GM23338 (cell line): ENCODE data around the gene EPHB1. TPM values are rescaled to one million over a fixed set of nuclear protein-coding genes. Genes with fewer than 3 reads are reported as not detected.

Source experiments
- ATAC-seq: fragments of 200-7000 bp; cut with Tn5 transposase; 3 replicates; pipeline ENCODE4 v1.9.1; 2020
- DNase-seq: peaks from one replicate; pipeline ENCODE4 v3.0.0-alpha.2; 2015; ENCODE audit warnings: low spot score
- H2AFZ ChIP-seq: fragments of 200-600 bp; sonication (generic); 2 replicates; pipeline ENCODE4 v1.8.0; 2016; ENCODE audit warnings: antibody characterized with exemption, mild to moderate bottlenecking, moderate library complexity
- H3F3A ChIP-seq: fragments of 200-600 bp; sonication (generic); replicated peaks from 2 replicates; pipeline ENCODE4 v1.8.0; 2017; ENCODE audit warnings: antibody characterized with exemption, mixed run types, low read depth
- H3K27ac ChIP-seq: fragments of 200-600 bp; sonication (generic); 2 replicates; pipeline ENCODE4 v1.6.1; 2016; ENCODE audit warnings: low read depth
- H3K27me3 ChIP-seq: fragments of 200-600 bp; sonication (generic); 2 replicates; pipeline ENCODE4 v1.8.0; 2016; ENCODE audit warnings: mild to moderate bottlenecking, mixed run types, moderate library complexity; ENCODE audit not compliant: insufficient read depth
- H3K36me3 ChIP-seq: fragments of 200-600 bp; sonication (generic); 2 replicates; pipeline ENCODE4 v1.8.0; 2016; ENCODE audit warnings: mild to moderate bottlenecking; ENCODE audit not compliant: insufficient read depth
- H3K4me1 ChIP-seq: fragments of 200-600 bp; sonication (generic); 2 replicates; pipeline ENCODE4 v1.8.0; 2016; ENCODE audit warnings: mild to moderate bottlenecking, moderate library complexity; ENCODE audit not compliant: insufficient read depth
- H3K4me2 ChIP-seq: fragments of 200-600 bp; sonication (generic); 2 replicates; pipeline ENCODE4 v1.7.1; 2017; ENCODE audit warnings: mixed run types
- H3K4me3 ChIP-seq: fragments of 200-600 bp; sonication (generic); 2 replicates; pipeline ENCODE4 v1.6.1; 2016; ENCODE audit warnings: mixed run types
- H3K79me2 ChIP-seq: fragments of 200-600 bp; sonication (generic); replicated peaks from 2 replicates; pipeline ENCODE4 v1.8.0; 2017; ENCODE audit warnings: mild to moderate bottlenecking; ENCODE audit not compliant: insufficient read depth
- H3K9me2 ChIP-seq: fragments of 200-600 bp; sonication (generic); 2 replicates; pipeline ENCODE4 v1.8.0; 2017; ENCODE audit not compliant: insufficient read depth
- H4K20me1 ChIP-seq: fragments of 200-600 bp; sonication (generic); replicated peaks from 2 replicates; pipeline ENCODE4 v1.8.0; 2017; ENCODE audit warnings: mild to moderate bottlenecking; ENCODE audit not compliant: insufficient read depth
- H3K27ac Mint-ChIP-seq: 2 replicates; pipeline ENCODE4 v1.8.0; 2020; ENCODE audit warnings: inconsistent platforms, mild to moderate bottlenecking, moderate library complexity, mixed read lengths
- H3K27me3 Mint-ChIP-seq: 3 replicates; pipeline ENCODE4 v1.8.0; 2022; ENCODE audit warnings: low read depth, mild to moderate bottlenecking, moderate library complexity, mixed read lengths, inconsistent platforms; ENCODE audit not compliant: insufficient read depth, poor library complexity
- H3K36me3 Mint-ChIP-seq: 3 replicates; pipeline ENCODE4 v1.8.0; 2021; ENCODE audit warnings: low read depth, mild to moderate bottlenecking, inconsistent platforms, moderate library complexity, mixed read lengths
- H3K4me1 Mint-ChIP-seq: 3 replicates; pipeline ENCODE4 v1.8.0; 2020; ENCODE audit warnings: mild to moderate bottlenecking, inconsistent platforms, mixed read lengths
- H3K4me3 Mint-ChIP-seq: 3 replicates; pipeline ENCODE4 v1.8.0; 2021; ENCODE audit warnings: moderate library complexity, mild to moderate bottlenecking, inconsistent platforms, mixed read lengths
- H3K9me3 Mint-ChIP-seq: 3 replicates; pipeline ENCODE4 v1.8.0; 2020; ENCODE audit warnings: moderate library complexity, mild to moderate bottlenecking, inconsistent platforms, mixed read lengths
- CTCF ChIP-seq, 2 experiments: fragments of 200-600 bp in 1 of 2; sonication (generic) in 1 of 2; conservative IDR thresholded peaks; 2 replicates each; pipeline versions ENCODE4 v1.5.1 to v1.6.1; 2016 to 2017; ENCODE audit warnings: antibody characterized with exemption in 2 of 2, low read depth in 2 of 2, mild to moderate bottlenecking in 2 of 2, moderate library complexity in 1 of 2
- ETS1 ChIP-seq: IDR thresholded peaks from 2 replicates; pipeline ENCODE4 v1.6.1; 2016; ENCODE audit warnings: antibody characterized with exemption
- EZH2phosphoT487 ChIP-seq: fragments of 200-600 bp; sonication (generic); IDR thresholded peaks from one replicate; pipeline ENCODE4 v1.8.1; 2018; ENCODE audit warnings: antibody characterized with exemption; ENCODE audit not compliant: unreplicated experiment
- JUNB ChIP-seq: IDR thresholded peaks from one replicate; pipeline ENCODE4 v1.6.1; 2016; ENCODE audit warnings: antibody characterized with exemption; ENCODE audit not compliant: unreplicated experiment
- NANOG ChIP-seq: IDR thresholded peaks from 2 replicates; pipeline ENCODE4 v1.6.1; 2016; ENCODE audit warnings: antibody characterized with exemption, borderline replicate concordance
- ZNF331 ChIP-seq: fragments of 250-450 bp; sonication (Bioruptor Pico); IDR thresholded peaks from 2 replicates; pipeline ENCODE4 v1.5.0; 2020; ENCODE audit warnings: low read depth, mild to moderate bottlenecking, moderate library complexity
- polyA plus RNA-seq: library from polyadenylated mRNA; unstranded; fragments of >200 nt; fragmentation: Nextera tagmentation; extraction: Ambion mirVana; gene quantifications from 2 replicates; pipeline ENCODE4 v1.2.1, GENCODE V29; 2016
- total RNA-seq: library from RNA; depleted of rRNA; stranded (reverse); fragments of >200 nt; shearing (Covaris generic); gene quantifications from 2 replicates; pipeline ENCODE4 v1.2.3, GENCODE V29; 2014
- TF ChIP-seq, protein P1 (sequence below): IDR thresholded peaks from one replicate; pipeline ENCODE4 v1.6.1; 2018; ENCODE audit warnings: antibody characterized with exemption; ENCODE audit not compliant: unreplicated experiment
- TF ChIP-seq, protein P2 (sequence below): fragments of 250-450 bp; sonication (Bioruptor Pico); IDR thresholded peaks from 2 replicates; pipeline ENCODE4 v1.5.0; 2020; ENCODE audit warnings: mild to moderate bottlenecking, moderate library complexity

The EPHB1 gene
- total and polyA plus RNA-seq, 2 experiments from 2014 or later, result 2.7 to 5.2 TPM

GRCh38 chr3:135237371-135238143, 442.5 kb downstream of the EPHB1 start:
- Histone ChIP-seq H3F3A (0 out of 2 replicates have a peak, but pooled peaks cover under 1% of the 10 kb centered on the region), H2AFZ (no peak overlapping the region), H3K9me2 (peaks cover 23% of the 10 kb centered on the region), H3K27ac (no peak overlapping the region), H4K20me1 (no peaks in the 10 kb centered on the region), H3K4me1 (no peaks in the 10 kb centered on the region), H3K79me2 (no peaks in the 10 kb centered on the region), H3K4me3 (no peak overlapping the region), H3K4me2 (no peak overlapping the region), H3K27me3 (no peaks in the 10 kb centered on the region), H3K36me3 (peaks cover 10% of the 10 kb centered on the region; the same call in 1 of the 2 replicates)
- H3K9me3 Mint-ChIP-seq, result peaks cover 32% of the 10 kb centered on the region
- peaks cover 40% of the 10 kb centered on the region for H3K4me1 Mint-ChIP-seq
- no peak overlapping the region for H3K27ac Mint-ChIP-seq
- H3K36me3 Mint-ChIP-seq, result peaks cover 32% of the 10 kb centered on the region
- peaks cover 25% of the 10 kb centered on the region for H3K27me3 Mint-ChIP-seq
- ATAC-seq (peak; percentile 79), DNase-seq (peak; percentile 50)
- no peak for TF ChIP-seq EZH2phosphoT487
- TF ChIP-seq, protein P1, sequence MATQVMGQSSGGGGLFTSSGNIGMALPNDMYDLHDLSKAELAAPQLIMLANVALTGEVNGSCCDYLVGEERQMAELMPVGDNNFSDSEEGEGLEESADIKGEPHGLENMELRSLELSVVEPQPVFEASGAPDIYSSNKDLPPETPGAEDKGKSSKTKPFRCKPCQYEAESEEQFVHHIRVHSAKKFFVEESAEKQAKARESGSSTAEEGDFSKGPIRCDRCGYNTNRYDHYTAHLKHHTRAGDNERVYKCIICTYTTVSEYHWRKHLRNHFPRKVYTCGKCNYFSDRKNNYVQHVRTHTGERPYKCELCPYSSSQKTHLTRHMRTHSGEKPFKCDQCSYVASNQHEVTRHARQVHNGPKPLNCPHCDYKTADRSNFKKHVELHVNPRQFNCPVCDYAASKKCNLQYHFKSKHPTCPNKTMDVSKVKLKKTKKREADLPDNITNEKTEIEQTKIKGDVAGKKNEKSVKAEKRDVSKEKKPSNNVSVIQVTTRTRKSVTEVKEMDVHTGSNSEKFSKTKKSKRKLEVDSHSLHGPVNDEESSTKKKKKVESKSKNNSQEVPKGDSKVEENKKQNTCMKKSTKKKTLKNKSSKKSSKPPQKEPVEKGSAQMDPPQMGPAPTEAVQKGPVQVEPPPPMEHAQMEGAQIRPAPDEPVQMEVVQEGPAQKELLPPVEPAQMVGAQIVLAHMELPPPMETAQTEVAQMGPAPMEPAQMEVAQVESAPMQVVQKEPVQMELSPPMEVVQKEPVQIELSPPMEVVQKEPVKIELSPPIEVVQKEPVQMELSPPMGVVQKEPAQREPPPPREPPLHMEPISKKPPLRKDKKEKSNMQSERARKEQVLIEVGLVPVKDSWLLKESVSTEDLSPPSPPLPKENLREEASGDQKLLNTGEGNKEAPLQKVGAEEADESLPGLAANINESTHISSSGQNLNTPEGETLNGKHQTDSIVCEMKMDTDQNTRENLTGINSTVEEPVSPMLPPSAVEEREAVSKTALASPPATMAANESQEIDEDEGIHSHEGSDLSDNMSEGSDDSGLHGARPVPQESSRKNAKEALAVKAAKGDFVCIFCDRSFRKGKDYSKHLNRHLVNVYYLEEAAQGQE, result no peak
- TF ChIP-seq NANOG, result no peak
- no peak for TF ChIP-seq ZNF331 (CRISPR knock-in tag)
- no peak for TF ChIP-seq ETS1
- TF ChIP-seq, protein P2, sequence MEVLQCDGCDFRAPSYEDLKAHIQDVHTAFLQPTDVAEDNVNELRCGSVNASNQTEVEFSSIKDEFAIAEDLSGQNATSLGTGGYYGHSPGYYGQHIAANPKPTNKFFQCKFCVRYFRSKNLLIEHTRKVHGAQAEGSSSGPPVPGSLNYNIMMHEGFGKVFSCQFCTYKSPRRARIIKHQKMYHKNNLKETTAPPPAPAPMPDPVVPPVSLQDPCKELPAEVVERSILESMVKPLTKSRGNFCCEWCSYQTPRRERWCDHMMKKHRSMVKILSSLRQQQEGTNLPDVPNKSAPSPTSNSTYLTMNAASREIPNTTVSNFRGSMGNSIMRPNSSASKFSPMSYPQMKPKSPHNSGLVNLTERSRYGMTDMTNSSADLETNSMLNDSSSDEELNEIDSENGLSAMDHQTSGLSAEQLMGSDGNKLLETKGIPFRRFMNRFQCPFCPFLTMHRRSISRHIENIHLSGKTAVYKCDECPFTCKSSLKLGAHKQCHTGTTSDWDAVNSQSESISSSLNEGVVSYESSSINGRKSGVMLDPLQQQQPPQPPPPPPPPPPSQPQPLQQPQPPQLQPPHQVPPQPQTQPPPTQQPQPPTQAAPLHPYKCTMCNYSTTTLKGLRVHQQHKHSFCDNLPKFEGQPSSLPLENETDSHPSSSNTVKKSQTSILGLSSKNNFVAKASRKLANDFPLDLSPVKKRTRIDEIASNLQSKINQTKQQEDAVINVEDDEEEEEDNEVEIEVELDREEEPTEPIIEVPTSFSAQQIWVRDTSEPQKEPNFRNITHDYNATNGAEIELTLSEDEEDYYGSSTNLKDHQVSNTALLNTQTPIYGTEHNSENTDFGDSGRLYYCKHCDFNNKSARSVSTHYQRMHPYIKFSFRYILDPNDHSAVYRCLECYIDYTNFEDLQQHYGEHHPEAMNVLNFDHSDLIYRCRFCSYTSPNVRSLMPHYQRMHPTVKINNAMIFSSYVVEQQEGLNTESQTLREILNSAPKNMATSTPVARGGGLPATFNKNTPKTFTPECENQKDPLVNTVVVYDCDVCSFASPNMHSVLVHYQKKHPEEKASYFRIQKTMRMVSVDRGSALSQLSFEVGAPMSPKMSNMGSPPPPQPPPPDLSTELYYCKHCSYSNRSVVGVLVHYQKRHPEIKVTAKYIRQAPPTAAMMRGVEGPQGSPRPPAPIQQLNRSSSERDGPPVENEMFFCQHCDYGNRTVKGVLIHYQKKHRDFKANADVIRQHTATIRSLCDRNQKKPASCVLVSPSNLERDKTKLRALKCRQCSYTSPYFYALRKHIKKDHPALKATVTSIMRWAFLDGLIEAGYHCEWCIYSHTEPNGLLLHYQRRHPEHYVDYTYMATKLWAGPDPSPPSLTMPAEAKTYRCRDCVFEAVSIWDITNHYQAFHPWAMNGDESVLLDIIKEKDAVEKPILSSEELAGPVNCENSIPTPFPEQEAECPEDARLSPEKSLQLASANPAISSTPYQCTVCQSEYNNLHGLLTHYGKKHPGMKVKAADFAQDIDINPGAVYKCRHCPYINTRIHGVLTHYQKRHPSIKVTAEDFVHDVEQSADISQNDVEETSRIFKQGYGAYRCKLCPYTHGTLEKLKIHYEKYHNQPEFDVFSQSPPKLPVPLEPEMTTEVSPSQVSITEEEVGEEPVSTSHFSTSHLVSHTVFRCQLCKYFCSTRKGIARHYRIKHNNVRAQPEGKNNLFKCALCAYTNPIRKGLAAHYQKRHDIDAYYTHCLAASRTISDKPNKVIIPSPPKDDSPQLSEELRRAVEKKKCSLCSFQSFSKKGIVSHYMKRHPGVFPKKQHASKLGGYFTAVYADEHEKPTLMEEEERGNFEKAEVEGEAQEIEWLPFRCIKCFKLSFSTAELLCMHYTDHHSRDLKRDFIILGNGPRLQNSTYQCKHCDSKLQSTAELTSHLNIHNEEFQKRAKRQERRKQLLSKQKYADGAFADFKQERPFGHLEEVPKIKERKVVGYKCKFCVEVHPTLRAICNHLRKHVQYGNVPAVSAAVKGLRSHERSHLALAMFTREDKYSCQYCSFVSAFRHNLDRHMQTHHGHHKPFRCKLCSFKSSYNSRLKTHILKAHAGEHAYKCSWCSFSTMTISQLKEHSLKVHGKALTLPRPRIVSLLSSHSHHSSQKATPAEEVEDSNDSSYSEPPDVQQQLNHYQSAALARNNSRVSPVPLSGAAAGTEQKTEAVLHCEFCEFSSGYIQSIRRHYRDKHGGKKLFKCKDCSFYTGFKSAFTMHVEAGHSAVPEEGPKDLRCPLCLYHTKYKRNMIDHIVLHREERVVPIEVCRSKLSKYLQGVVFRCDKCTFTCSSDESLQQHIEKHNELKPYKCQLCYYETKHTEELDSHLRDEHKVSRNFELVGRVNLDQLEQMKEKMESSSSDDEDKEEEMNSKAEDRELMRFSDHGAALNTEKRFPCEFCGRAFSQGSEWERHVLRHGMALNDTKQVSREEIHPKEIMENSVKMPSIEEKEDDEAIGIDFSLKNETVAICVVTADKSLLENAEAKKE (CRISPR knock-in tag), result no peak
- TF ChIP-seq JUNB, result no peak
- peak; percentile 44 to 68; a peak in 3 of 4 replicates for TF ChIP-seq CTCF (conservative IDR thresholded peaks at IDR 0.05; ENCODE audit: low read depth in 2 of 2)
- H3K4me3 Mint-ChIP-seq, result no peak overlapping the region
